ENCODE data around the gene PIP4K2A.

DNA sequence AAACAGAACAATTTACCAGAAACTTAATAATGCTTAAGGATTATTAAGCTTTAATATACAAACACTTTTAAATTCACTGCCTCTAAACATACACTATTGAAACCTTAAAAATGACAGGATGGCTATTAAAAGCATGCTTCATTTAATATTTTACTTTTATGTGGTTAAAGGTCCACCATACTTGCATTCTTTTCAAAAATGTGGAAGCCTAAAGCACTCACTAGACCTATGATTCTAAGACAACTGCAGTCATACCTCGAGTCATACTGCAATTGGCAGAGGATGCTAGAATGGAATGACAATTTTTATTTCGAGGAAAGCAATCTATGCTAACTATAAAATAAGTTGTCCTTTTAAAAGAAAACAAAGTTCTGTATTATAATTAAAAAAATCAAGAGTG lies 85.3 kb downstream of the PIP4K2A start:
- TF ChIP-seq, protein P1, sequence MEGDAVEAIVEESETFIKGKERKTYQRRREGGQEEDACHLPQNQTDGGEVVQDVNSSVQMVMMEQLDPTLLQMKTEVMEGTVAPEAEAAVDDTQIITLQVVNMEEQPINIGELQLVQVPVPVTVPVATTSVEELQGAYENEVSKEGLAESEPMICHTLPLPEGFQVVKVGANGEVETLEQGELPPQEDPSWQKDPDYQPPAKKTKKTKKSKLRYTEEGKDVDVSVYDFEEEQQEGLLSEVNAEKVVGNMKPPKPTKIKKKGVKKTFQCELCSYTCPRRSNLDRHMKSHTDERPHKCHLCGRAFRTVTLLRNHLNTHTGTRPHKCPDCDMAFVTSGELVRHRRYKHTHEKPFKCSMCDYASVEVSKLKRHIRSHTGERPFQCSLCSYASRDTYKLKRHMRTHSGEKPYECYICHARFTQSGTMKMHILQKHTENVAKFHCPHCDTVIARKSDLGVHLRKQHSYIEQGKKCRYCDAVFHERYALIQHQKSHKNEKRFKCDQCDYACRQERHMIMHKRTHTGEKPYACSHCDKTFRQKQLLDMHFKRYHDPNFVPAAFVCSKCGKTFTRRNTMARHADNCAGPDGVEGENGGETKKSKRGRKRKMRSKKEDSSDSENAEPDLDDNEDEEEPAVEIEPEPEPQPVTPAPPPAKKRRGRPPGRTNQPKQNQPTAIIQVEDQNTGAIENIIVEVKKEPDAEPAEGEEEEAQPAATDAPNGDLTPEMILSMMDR (IDR thresholded peaks at IDR 0.05) = no peak
- TF ChIP-seq POLR2A (IDR thresholded peaks at IDR 0.05) = no peak
